ENCODE measurements around the gene THRB. TPM values are rescaled to one million over a fixed set of nuclear protein-coding genes. Genes with fewer than 3 reads are reported as not detected.
A peak's percentile ranks its signal among the peaks of the same experiment; 100 is the strongest.

Gene THRB
- total RNA-seq, 1 donor from 2014 or later: 0.31 TPM

DNA sequence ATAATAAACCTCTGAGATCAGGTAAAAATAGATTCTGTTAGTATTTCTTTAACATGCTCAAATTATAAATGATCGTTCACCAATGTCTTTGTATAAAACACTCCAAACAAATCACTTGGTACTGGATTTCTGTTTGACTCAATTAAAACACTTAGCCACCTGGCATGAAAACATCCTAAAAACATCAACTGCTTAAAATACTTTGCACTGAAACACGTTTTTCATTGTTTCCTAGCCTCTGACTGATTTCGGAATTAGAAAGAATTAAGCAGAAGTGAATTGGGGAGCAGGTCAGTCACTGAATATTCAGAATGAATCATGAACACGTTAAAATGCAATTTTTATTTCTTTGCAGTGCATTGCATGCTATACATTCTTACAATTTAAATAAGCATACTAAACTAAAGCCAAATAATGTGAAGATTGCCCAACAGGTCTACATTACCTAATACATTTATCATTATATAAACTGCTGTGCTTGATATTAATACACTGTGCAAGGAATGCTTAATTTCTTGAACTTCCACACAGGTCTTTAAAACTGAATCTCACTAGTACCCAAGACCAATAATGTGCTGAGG, 1.6 kb downstream of the THRB start:
- DNase-seq (no peak), ATAC-seq (ENCODE audit: low read depth) (no peak)
- H3K9me3 Mint-ChIP-seq: no peaks in the 10 kb centered on the region
- intact Hi-C loops (cut with micrococcal nuclease): loop anchor here (10.0 kb wide), 3 partner anchors 578 to 1292 kb away; partner anchors contain the start of genes NGLY1, NKIRAS1 and RPL15
- H3K36me3 Mint-ChIP-seq (ENCODE audit: low read depth): no peaks in the 10 kb centered on the region
- H3K27me3 Mint-ChIP-seq: peaks cover 33% of the 10 kb centered on the region
- ChIA-PET POLR2A (no interaction called here), CTCF (no interaction called here)
- no peak for TF ChIP-seq CTCF (IDR thresholded peaks at IDR 0.05)
- H3K4me3 Mint-ChIP-seq: peak overlapping the region; percentile 48
- H3K27ac Mint-ChIP-seq: no peak overlapping the region
- H3K4me1 Mint-ChIP-seq: peaks cover 15% of the 10 kb centered on the region

DNA sequence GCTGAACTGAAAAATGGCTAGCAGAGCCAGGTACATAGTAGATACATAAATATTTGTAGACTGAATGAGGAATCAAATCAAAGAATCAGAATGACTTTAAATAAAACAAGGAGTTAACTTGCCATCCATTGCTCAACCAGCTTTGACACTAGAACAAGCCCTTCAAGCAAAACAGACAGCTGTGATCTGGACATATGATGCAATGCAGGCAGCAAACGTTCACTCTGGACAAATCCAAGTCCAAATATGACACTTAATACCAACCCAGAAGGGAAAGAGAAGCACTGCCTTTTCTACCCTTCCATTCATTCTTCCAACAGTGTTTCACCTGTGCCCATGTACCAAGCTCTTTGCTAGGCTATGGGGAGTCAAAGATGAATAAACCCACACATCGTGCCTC, 4.5 kb downstream of the THRB start:
- Mint-ChIP-seq H3K4me1 (peaks cover 12% of the 10 kb centered on the region), H3K4me3 (no peak overlapping the region), H3K27me3 (peaks cover 20% of the 10 kb centered on the region), H3K9me3 (no peaks in the 10 kb centered on the region), H3K36me3 (ENCODE audit: low read depth) (no peaks in the 10 kb centered on the region), H3K27ac (no peak overlapping the region)
- ChIA-PET CTCF (no interaction called here), POLR2A (no interaction called here)
- ATAC-seq (ENCODE audit: low read depth): no peak
- no peak for DNase-seq
- TF ChIP-seq CTCF (IDR thresholded peaks at IDR 0.05): no peak
- intact Hi-C loops (cut with micrococcal nuclease): loop anchor here (10.0 kb wide), 3 partner anchors 575 to 1295 kb away; partner anchors contain the start of genes NGLY1, NKIRAS1 and RPL15

DNA sequence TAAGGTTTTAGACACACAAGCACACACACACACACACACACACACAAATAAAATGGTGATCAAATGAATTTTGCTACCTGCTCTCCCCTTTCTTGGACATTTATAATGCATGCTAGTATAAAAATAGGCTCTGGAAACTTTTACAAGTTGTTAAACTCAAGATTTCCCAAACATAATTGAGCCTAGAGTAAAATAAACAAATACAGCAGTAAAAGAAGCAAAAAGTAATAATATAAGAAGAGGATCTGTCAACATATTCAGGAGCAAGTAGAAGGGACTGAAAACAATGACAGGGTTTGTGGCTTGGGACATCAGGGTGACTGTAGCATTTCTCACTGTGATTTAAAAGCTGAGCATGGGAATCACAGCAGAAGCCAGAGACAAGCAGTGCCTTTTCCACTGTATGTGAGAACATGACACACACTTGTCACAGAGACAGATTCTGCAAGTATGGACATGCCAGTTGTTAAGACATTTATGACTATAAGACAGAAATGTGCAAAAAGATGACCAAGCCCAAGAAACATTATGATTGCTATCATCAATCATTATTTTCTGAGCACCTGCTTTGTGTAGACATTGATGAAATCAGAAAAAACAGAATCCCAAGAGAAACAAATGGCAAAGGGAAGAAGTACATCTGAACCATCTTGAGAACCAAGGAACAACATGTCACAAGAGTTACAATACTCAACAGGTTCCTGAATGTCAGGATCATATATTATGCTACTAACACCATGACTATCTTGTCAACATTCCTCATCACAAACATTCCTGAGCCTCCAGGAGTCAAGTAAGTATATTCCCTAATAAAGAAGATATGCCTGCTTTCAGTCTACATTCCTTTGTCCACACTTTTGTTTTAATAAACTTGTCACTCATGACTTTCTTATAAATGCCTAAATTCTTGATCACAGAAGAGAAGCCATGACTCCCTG, 7.1 kb downstream of the THRB start:
- intact Hi-C loops (cut with micrococcal nuclease): no loop called here
- Mint-ChIP-seq H3K27me3 (peaks cover 13% of the 10 kb centered on the region), H3K4me1 (peaks cover 4% of the 10 kb centered on the region), H3K36me3 (ENCODE audit: low read depth) (no peaks in the 10 kb centered on the region), H3K9me3 (no peaks in the 10 kb centered on the region), H3K27ac (no peak overlapping the region), H3K4me3 (no peak overlapping the region)
- ChIA-PET POLR2A (no interaction called here), CTCF (no interaction called here)
- no peak for TF ChIP-seq CTCF (IDR thresholded peaks at IDR 0.05)
- no peak for DNase-seq
- ATAC-seq (ENCODE audit: low read depth): no peak

GRCh38 chr3:24485511-24485910, 9.1 kb downstream of the THRB start:
- DNase-seq (no peak), ATAC-seq (ENCODE audit: low read depth) (no peak)
- ChIA-PET CTCF (interaction anchor here (1.4 kb wide), 1 partner anchor 12 kb away, joined by 3 read pairs; no protein-coding TSS in a partner anchor), POLR2A (interaction anchor here (0.6 kb wide), 1 partner anchor 17 kb away, joined by 3 read pairs; no protein-coding TSS in a partner anchor)
- intact Hi-C loops (cut with micrococcal nuclease): no loop called here
- Mint-ChIP-seq H3K27ac (no peak overlapping the region), H3K36me3 (ENCODE audit: low read depth) (no peaks in the 10 kb centered on the region), H3K4me3 (no peak overlapping the region), H3K4me1 (peaks cover 4% of the 10 kb centered on the region), H3K27me3 (peaks cover 3% of the 10 kb centered on the region), H3K9me3 (no peaks in the 10 kb centered on the region)
- TF ChIP-seq CTCF (IDR thresholded peaks at IDR 0.05): no peak

- no peak for TF ChIP-seq CTCF (IDR thresholded peaks at IDR 0.05)
- H3K36me3 Mint-ChIP-seq (ENCODE audit: low read depth): no peaks in the 10 kb centered on the region
- H3K27me3 Mint-ChIP-seq: peaks cover 3% of the 10 kb centered on the region
- POLR2A ChIA-PET: no interaction called here
- H3K27ac Mint-ChIP-seq: no peak overlapping the region
- ATAC-seq (ENCODE audit: low read depth) (no peak), DNase-seq (no peak)
- no peaks in the 10 kb centered on the region for H3K9me3 Mint-ChIP-seq
- intact Hi-C loops (cut with micrococcal nuclease): no loop called here
- CTCF ChIA-PET: no interaction called here
- no peak overlapping the region for H3K4me3 Mint-ChIP-seq
- H3K4me1 Mint-ChIP-seq: peaks cover 4% of the 10 kb centered on the region
These were observed 10.8 kb downstream of the THRB start for GRCh38 chr3:24483873-24484272.
